GM12874 (cell line): ENCODE data around the gene XPO5.

Source experiments
- CTCF ChIP-seq: IDR thresholded peaks from 2 replicates; pipeline ENCODE4 v1.5.1; 2011; ENCODE audit warnings: low read depth, mild to moderate bottlenecking, control low read depth, low read length, moderate library complexity; ENCODE audit not compliant: insufficient read depth

Gene XPO5

DNA sequence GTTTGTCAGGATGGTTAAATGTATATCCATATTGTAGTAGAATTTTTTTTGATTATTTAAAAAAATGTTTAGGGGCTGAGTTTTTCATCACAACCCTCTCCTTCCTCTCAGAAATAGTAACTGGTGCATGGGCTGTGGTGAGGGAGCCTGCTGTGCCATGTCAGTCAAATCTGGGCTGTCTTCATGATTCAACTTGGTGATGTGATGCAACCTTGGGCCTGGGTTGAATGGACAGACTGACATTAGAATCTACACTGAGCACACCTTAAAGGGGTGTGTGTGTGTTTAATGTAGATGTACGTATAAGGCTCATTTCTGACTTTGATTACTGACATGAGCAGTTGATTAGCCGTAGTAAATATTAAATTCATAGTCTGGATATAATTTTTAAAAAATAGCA, 94.8 kb downstream of the XPO5 start:
- TF ChIP-seq CTCF, result no peak

DNA sequence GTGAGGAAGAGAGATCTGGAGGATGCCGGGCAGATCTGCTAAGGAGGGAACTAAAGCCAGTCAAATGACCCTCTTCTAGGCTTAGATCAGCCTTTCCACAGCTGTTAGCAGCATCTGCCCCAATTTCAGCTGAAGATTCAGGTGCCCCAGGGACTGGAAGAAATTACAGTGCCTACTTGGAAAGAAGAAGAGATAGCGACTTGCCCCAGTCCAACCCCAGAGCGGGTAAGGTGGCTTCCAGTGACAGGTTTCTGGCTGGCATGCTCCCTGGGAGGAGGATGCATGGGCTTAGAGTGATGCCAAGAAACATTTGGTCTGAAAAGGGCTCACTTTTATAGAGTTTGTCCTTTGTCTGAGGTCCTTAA, 97.8 kb downstream of the XPO5 start:
- TF ChIP-seq CTCF, result no peak

DNA sequence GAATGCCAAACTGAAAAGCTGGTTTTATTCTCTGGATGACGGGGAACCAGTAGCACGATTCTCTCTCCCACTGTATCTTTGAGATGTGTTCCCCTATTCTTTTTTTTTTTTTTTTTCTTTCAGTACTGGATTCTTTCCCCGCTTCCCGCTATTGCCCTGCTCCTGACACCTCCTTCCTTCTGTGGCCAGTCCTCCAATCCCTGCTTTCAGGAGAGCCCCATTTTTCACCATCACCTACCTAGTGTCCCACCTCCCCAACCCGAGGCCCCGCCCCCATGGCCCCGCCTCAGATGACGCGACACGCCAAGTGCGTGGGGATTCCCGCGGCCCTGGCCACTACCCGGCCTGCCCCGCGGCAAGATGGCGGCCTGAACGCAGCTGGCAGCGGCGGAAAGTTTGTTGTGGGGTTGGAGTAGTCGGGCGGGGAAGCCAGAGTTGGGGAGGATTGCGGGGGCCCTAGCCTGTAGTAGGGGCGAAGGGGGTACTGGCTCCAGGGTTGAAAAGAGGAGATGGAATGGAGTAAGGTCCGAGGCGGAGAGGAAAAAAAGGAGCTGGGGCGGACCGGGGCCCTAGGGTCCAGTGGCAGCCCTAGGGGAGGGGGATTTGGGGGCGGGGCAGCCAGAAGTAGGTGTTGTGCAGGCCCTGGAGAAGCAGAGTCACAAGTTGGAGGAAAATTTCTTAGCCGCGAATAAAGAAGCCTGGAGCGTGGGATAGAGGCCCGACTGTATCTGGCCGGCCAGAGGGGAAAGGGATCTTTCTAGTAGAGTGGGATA, 98.4 kb downstream of the XPO5 start, which contains the start of gene TJAP1:
TJAP1 (plus strand) TSS at position 336 of the 773 bp plus-strand sequence. CDS start 21,432 bp downstream, outside the sequence.
- no peak for TF ChIP-seq CTCF

DNA sequence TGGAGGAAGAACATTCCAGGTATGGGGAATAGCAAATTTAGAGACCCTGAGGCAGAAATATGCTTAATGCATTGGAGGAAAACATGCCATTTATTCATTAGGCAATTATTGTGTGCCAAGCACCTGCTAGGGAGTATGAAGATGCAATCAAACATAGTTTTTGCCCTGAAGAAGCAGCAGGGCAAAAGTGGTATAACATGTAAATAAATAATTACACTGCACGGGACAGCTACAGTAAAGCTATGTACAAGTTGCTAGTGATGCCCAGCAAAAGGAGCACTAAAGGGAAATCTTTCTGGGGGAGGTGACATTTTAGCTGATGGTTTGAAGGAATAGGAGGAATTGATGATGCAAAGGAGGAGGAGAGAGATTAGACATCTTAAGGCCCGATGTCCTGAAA, 99.1 kb downstream of the XPO5 start:
- no peak for TF ChIP-seq CTCF

DNA sequence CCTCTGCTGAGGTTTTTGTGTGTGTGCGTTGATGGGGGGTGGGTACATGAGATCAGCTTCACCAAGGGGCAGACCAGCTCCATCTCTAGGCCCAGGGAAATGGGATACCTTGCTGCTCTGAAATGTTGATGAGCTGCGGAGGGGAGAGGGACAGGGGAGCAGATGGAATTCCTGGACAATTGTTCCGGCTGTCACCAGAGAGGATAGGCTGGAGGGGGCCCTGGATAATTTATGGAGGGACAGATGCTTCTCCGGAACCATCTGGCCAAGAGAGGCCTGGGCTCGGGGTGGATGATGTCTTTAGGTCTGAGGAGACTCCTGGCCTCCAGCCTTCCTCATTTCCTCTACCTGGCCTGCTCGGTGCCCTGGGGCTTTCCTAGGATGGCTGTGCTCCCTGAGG, 100.3 kb downstream of the XPO5 start:
- no peak for TF ChIP-seq CTCF

- no peak for TF ChIP-seq CTCF
Measured at GRCh38 chr6:43472515-43472914, 103.3 kb downstream of the XPO5 start.
